B cell (primary cell): Measurements from ENCODE around the gene MROH2A. TPM values are rescaled to one million over a fixed set of nuclear protein-coding genes. Genes with fewer than 3 reads are reported as not detected.

Experiments used
- ATAC-seq: fragments of 200-7000 bp; cut with Tn5 transposase; one replicate; pipeline ENCODE4 v1.10.0; 2021; ENCODE audit warnings: low read depth, mild to moderate bottlenecking, moderate number of reproducible peaks, moderate library complexity
- CTCF ChIA-PET: fragments of 350-600 bp; sonication (Branson Sonifier 250); formaldehyde crosslinking; loops from one replicate; lab custom pipeline; 2021; ENCODE audit warnings: antibody characterized with exemption, inconsistent platforms; lab: Charles Lee
- POLR2A ChIA-PET: fragments of 350-600 bp; sonication (Branson Sonifier 250); formaldehyde crosslinking; loops from one replicate; lab custom pipeline; 2021; ENCODE audit warnings: antibody characterized with exemption; lab: Charles Lee
- DNase-seq: peaks from one replicate; pipeline ENCODE4 v3.0.0; 2013
- H2AFZ ChIP-seq: 2 replicates; pipeline ENCODE4 v1.6.1; 2012; ENCODE audit warnings: mild to moderate bottlenecking, low read depth, low read length; ENCODE audit not compliant: insufficient read depth, poor library complexity, severe bottlenecking
- H3K27ac ChIP-seq, 2 donors: 1 replicate in 1 of 2; 2 replicates in 1 of 2; pipeline ENCODE4 v1.5.1; 2012 to 2013; ENCODE audit warnings: low read length in 2 of 2, mild to moderate bottlenecking in 2 of 2, moderate library complexity in 1 of 2
- H3K27me3 ChIP-seq, 4 experiments: fragments of 200-600 bp in 1 of 4; sonication (generic) in 1 of 4; replicated peaks in 1 of 4; 1 replicate in 2 of 4; 2 replicates in 2 of 4; pipeline versions ENCODE4 v1.6.1 to v1.7.0; 2013 to 2016; ENCODE audit warnings: low read length in 3 of 4, mild to moderate bottlenecking in 2 of 4, mixed read lengths in 1 of 4, moderate library complexity in 1 of 4; ENCODE audit not compliant: insufficient read depth in 4 of 4, control insufficient read depth in 3 of 4; ENCODE audit errors: control extremely low read depth in 1 of 4
- H3K36me3 ChIP-seq, 2 experiments: replicated peaks in 1 of 2; 1 replicate in 1 of 2; 2 replicates in 1 of 2; pipeline versions ENCODE4 v1.6.1 to v1.7.1; 2013; ENCODE audit warnings: low read length in 1 of 2; ENCODE audit not compliant: insufficient read depth in 2 of 2, control insufficient read depth in 1 of 2; ENCODE audit errors: control extremely low read depth in 1 of 2, extremely low read depth in 1 of 2
- H3K4me1 ChIP-seq, 2 donors: fragments of 200-600 bp in 1 of 2; sonication (generic) in 1 of 2; 1 replicate in 1 of 2; 2 replicates in 1 of 2; pipeline versions ENCODE4 v1.5.1 to v1.6.1; 2013 to 2017; ENCODE audit warnings: low read length in 2 of 2; ENCODE audit not compliant: control insufficient read depth in 2 of 2, insufficient read depth in 2 of 2
- H3K4me2 ChIP-seq: replicated peaks from 2 replicates; pipeline ENCODE3; 2012; ENCODE audit warnings: mild to moderate bottlenecking, low read depth, low read length; ENCODE audit not compliant: poor library complexity, severe bottlenecking
- H3K4me3 ChIP-seq, 5 experiments: fragments of 200-600 bp in 1 of 5; sonication (generic) in 1 of 5; 1 replicate in 3 of 5; 2 replicates in 2 of 5; pipeline versions ENCODE4 v1.5.1 to v1.7.0; 2011 to 2016; ENCODE audit warnings: low read length in 4 of 5, mild to moderate bottlenecking in 4 of 5, low read depth in 2 of 5, control low read depth in 1 of 5, moderate library complexity in 1 of 5; ENCODE audit not compliant: insufficient read depth in 1 of 5; ENCODE audit errors: control extremely low read depth in 1 of 5, extremely low read depth in 1 of 5
- H3K79me2 ChIP-seq: fragments of 200-600 bp; sonication (generic); one replicate; pipeline ENCODE4 v1.6.0; 2016; ENCODE audit warnings: low read length; ENCODE audit not compliant: control insufficient read depth, insufficient read depth
- H3K9ac ChIP-seq: fragments of 200-600 bp; sonication (generic); 2 replicates; pipeline ENCODE4 v1.6.1; 2017; ENCODE audit warnings: mild to moderate bottlenecking, low read length, moderate library complexity
- H3K9me3 ChIP-seq, 3 donors: one replicate each; pipeline versions ENCODE4 v1.6.1 to v1.7.1; 2013; ENCODE audit warnings: low read length in 2 of 3; ENCODE audit not compliant: control insufficient read depth in 2 of 3, insufficient read depth in 1 of 3; ENCODE audit errors: control extremely low read depth in 1 of 3
- H4K20me1 ChIP-seq: 2 replicates; pipeline ENCODE4 v1.6.0; 2012; ENCODE audit warnings: mild to moderate bottlenecking, low read length; ENCODE audit not compliant: insufficient read depth, control insufficient read depth, poor library complexity, severe bottlenecking
- H3K27ac Mint-ChIP-seq: one replicate; pipeline ENCODE4 v1.8.0; 2021; ENCODE audit warnings: mixed read lengths
- H3K27me3 Mint-ChIP-seq: one replicate; pipeline ENCODE4 v1.8.0; 2021; ENCODE audit warnings: mixed read lengths
- H3K4me1 Mint-ChIP-seq: one replicate; pipeline ENCODE4 v1.8.0; 2021; ENCODE audit warnings: mixed read lengths
- H3K4me3 Mint-ChIP-seq: one replicate; pipeline ENCODE4 v1.8.0; 2021; ENCODE audit warnings: mixed read lengths
- H3K9me3 Mint-ChIP-seq: one replicate; pipeline ENCODE4 v1.8.0; 2022; ENCODE audit warnings: mixed read lengths; ENCODE audit not compliant: insufficient read depth
- CTCF ChIP-seq: fragments of 200-600 bp; IDR thresholded peaks from one replicate; pipeline ENCODE4 v1.8.0; 2022; ENCODE audit warnings: antibody characterized with exemption, mild to moderate bottlenecking
- EZH2 ChIP-seq: IDR thresholded peaks from 2 replicates; pipeline ENCODE4 v1.6.1; 2012; ENCODE audit warnings: borderline replicate concordance, low read depth, mild to moderate bottlenecking, moderate library complexity, low read length; ENCODE audit not compliant: insufficient read depth, poor library complexity, severe bottlenecking
- WGBS: methylation state at CpG from one replicate; pipeline ENCODE4 v1.1.5; 2013; ENCODE audit warnings: missing lambda C conversion rate; ENCODE audit not compliant: insufficient coverage; 5-methylcytosine and 5-hydroxymethylcytosine counted together
- intact Hi-C: fragments of 100-400 bp; cut with micrococcal nuclease; formaldehyde crosslinking; loops from one replicate; pipeline ENCODE4 v1.10.0; 2022
- polyA plus RNA-seq: library from polyadenylated mRNA; depleted of rRNA; stranded (reverse); fragments of >200 nt; gene quantifications from 2 replicates; pipeline ENCODE4 v1.2.3, GENCODE V29; 2012
- total RNA-seq, 2 donors: library from RNA; stranded (reverse); fragments of 120-200 nt in 1 of 2; gene quantifications; 1 replicate in 1 of 2; 2 replicates in 1 of 2; pipeline versions ENCODE4 v1.2.3 to v1.2.4, GENCODE V29; 2013 to 2022

MROH2A gene
- total and polyA plus RNA-seq, 2 donors (not counting 1 experiment from before 2014, with no cell fraction given) = not detected

GRCh38 chr2:233847248-233847898 lies 69.2 kb downstream of the MROH2A start:
- H3K27me3 Mint-ChIP-seq = no peaks in the 10 kb centered on the region
- DNase-seq (no peak), ATAC-seq (no peak)
- no peak overlapping the region for H3K4me3 Mint-ChIP-seq
- H3K4me3 ChIP-seq = no peak overlapping the region
- no peaks in the 10 kb centered on the region for H3K9me3 Mint-ChIP-seq
- no peak overlapping the region for H3K4me2 ChIP-seq
- ChIA-PET POLR2A (no interaction called here), CTCF (no interaction called here)
- no peaks in the 10 kb centered on the region for H3K9me3 ChIP-seq
- WGBS = 99% methylated on average over 12 of the region's 13 CpGs
- no peak overlapping the region for H3K27ac ChIP-seq
- H3K27ac Mint-ChIP-seq = no peak overlapping the region
- TF ChIP-seq EZH2 (no peak), CTCF (no peak)
- no peak overlapping the region for H2AFZ ChIP-seq
- peaks cover 3% of the 10 kb centered on the region for H3K4me1 Mint-ChIP-seq
- H3K4me1 ChIP-seq = no peaks in the 10 kb centered on the region
- H3K36me3 ChIP-seq = no peaks in the 10 kb centered on the region
- no peaks in the 10 kb centered on the region for H4K20me1 ChIP-seq
- H3K27me3 ChIP-seq = no peaks in the 10 kb centered on the region
- intact Hi-C loops = no loop called here
- H3K9ac ChIP-seq = no peak overlapping the region
- peaks cover 16% of the 10 kb centered on the region for H3K79me2 ChIP-seq

- WGBS = over 99% methylated on average over 13 of the region's 13 CpGs
- H2AFZ ChIP-seq = no peak overlapping the region
- peaks cover 0 to under 1% of the 10 kb centered on the region in 2 donors for H3K4me1 ChIP-seq
- H3K9me3 ChIP-seq = no peaks in the 10 kb centered on the region
- no peak overlapping the region for H3K9ac ChIP-seq
- H3K4me2 ChIP-seq = no peak overlapping the region
- H3K27me3 ChIP-seq = no peaks in the 10 kb centered on the region
- DNase-seq (no peak), ATAC-seq (no peak)
- intact Hi-C loops = no loop called here
- peaks cover 16% of the 10 kb centered on the region for H3K79me2 ChIP-seq
- H3K27ac ChIP-seq = no peak overlapping the region
- Mint-ChIP-seq H3K27me3 (peaks cover 4% of the 10 kb centered on the region), H3K9me3 (no peaks in the 10 kb centered on the region), H3K4me1 (peaks cover 6% of the 10 kb centered on the region), H3K27ac (no peak overlapping the region), H3K4me3 (no peak overlapping the region)
- POLR2A ChIA-PET = no interaction called here
- CTCF ChIA-PET = no interaction called here
- no peaks in the 10 kb centered on the region for H4K20me1 ChIP-seq
- TF ChIP-seq EZH2 (no peak), CTCF (no peak)
- H3K4me3 ChIP-seq = no peak overlapping the region
- no peaks in the 10 kb centered on the region for H3K36me3 ChIP-seq
These were observed 70.1 kb downstream of the MROH2A start for GRCh38 chr2:233848276-233848675.
